COLO668 (cell line): Measurements from ENCODE around the gene AGTR1.
"Not testable (repeated sequence)": the region's sequence is repeated elsewhere in the genome, so short reads cannot be mapped to it uniquely, and the experiment has no call there.

Experiments
- DNase-seq: peaks from one replicate; lab custom pipeline; 2025; ENCODE audit not compliant: unreplicated experiment; lab: John Stamatoyannopoulos, UW

The AGTR1 gene

DNA sequence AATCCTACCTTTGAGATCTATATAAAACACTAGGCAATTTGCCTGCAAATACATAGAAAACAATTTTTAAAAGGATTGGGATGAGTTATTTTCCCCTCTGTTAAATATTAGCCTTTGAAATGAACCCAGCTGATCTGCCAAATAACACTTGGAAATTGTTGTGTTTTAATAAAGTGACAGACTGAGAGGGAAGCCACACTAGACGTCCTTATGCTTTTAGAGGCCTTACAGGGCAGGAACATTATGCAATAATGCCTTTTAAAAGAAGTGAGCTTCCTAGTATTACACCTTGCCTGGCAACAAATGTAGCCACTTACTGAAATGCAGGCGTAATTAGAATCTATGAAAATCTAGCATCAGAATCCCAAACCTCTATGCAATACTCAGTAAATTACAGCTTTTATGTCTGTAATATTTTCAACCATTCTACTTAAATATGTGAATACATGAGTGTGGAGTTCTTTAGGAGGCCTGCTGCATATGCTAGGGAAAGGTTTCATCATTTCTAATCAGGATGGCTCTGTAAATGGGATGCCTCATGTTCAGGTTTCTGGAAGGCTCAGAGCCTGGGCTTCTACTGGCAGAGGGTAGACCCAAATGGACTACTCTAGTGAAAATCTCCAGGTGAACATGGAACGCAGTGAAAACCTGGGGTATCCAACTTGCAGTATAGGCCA lies 20.3 kb downstream of the AGTR1 start:
- DNase-seq, result no peak

DNA sequence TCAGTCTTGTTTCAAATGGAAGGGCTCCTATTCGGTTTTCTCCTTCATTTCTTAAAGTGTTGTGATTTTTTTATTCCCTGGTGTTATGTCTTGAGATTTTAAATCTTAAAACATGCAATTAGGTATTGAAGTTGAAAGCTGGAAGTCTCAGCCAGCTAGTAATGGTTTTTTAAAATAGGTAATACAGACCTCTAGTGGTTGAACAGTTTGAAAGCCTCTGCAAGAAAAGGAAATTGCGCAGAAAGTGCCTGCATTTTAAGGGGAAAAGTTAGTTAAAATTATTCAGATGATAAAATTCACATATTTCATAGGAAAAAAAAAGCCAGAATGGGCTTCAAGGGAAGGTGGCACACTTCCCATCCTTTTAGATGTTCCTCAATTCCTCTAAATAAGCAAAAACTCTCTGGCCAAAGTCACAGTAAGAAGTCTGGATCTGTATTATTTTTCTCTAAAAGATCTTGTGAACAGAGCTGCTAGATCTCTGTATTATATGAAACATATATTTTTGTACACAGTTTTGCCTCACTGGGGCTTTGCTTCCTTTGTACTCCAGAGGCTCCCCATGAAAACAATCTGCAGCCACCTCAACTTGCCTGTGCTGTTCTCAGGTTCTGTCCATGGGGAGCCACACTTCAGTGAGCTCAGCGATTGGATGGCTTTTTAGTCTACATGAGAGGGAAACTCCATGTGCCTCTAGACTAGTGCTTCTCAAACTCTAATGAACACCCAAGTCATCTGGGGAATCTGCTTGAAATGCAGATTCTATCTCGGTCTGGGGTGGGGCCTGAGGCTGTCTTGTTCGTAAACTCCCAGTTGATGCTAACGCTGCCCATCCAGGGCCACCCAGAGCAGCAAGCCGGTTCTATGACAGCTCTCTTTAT lies 21.5 kb downstream of the AGTR1 start:
- DNase-seq, result no peak

DNA sequence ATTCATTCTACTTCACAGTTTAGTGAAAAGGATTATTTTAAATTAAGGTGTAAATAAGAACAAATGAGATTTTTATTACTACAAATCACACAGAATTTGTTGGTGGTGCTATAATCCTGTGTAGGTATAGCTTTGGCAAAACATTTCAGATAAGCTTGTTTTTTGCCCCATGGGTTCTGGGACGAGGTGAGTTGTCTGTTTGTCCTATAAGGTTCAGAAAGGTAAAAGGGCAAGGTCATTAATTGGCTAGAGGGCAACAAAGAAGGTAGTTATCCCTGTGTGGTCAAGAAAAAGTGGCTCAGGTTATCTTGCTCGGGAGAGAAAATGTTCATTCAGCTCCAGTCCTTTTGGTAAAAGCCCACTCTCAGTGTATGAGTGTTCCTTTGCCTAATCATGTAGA lies 23.2 kb downstream of the AGTR1 start:
- no peak for DNase-seq

DNA sequence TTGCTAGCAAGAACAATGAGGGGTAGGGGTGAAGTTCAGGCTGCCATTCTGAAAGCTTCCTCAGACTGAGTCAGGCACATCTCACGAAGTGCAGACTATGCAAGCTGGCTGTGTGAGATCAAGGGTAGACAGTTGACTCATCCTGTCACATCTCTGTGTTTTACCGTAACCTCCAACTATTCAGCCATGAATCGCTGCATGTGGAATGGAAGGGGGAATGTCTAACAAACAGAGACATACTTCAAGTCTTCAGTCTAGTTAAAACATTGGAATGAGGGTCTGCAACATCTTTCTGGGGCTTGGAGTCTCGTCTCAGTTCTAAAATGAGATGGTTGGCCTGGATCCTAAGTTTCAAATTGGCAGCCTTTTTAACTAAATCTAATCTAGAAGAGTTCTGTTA lies 25.9 kb downstream of the AGTR1 start:
- no peak for DNase-seq

DNA sequence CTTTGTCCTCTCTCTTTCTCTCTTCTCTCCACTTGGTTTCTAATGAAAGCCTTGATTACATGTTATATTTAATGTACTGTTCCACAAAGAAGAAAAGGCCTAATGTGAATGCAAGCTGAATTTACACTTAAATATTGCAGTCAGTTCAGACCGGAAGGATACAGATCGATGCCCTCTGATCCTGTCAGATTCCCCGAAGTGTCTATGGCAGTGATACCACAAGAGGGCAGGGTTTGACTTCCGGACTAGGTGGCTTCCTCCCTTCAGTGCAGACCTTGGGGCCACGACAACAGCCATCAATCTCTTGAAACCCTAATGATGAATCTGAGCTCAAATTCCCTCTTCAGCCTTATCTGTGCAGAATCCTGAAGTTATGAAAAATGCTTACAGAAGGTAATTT lies 29.5 kb downstream of the AGTR1 start:
- peak; percentile 46 for DNase-seq

DNA sequence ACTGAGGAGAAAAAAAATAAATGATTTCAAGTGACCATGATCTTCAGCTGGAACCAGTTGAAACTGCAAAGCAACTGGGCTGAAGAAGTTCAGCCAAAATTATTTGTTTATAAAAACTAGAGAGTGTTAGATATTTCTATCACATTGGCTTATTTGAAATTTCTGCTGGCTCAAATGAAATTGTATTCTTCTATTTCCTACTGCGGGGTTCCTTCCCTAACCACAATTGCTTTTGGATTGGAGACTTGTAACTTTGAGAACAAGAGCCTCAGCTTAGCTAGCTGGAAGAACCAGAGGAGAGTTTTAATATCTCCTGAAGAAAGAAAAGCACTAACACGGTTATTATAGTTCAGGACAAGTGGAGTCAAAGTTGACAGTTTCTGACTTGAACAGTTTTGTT lies 31.1 kb downstream of the AGTR1 start:
- DNase-seq, result no peak

DNA sequence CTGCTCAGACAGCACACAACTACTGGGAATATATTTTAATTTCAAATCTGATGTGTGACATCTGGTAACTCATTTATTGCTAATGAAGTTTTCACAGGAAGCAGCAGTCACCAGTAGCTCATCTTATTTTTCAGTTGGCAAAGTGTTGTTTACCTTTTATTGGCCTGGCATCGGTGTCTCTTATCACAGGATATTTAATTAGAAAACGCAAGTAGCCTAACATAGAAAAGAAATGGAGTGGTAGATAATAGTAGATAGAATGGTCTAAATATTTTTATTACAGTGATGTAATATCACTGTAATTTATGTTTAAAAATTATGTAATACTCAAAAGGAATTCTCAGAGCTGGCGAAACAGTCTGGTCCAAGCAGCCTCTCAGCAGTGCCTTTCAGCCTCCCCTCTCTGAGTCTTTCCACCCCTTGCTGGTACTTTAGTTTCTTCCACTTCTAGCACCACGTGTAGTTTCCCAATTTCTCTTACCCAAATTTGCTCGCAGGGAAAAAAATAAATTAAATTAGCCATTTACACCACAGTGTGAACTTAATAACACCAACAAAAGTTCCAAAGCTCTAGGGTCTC lies 31.9 kb downstream of the AGTR1 start:
- no peak for DNase-seq

DNA sequence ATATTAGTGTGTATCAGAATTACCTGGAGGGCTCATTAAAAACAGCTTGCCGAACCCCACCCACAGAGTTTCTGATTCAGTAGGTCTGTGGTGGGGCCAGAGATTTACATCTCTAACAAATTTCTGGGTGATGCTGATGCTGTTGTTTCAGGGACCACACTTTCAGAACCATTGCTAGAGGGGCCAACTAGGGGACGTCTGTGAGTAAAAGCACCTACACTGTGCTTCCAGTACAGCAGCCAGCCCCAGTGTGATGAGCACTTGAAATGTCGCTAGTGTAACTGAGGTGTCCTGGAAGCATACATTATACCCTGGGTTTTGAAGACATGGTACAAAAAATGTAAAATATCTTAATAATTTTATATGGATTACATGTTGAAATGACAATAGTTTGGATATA lies 33.0 kb downstream of the AGTR1 start:
- DNase-seq, result no peak

DNA sequence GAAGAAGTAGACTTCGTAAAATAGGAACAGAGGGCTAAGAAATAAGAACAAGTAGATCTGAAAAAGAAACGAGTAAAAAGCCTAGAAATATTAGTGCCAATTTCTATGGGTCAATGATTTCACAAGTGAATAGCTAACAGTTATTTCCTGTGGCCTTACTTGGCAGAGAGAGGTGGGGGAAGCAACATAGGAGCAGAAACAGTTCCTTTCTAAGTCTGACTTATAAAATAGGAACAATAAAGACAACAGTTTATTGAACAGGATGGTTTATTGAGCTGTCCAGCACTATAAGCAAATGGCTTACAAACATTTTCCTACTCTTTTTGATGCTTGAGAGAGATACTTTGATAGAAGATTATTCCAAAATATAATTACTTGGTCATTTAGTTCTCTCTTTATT lies 37.9 kb downstream of the AGTR1 start:
- DNase-seq, result no peak

DNA sequence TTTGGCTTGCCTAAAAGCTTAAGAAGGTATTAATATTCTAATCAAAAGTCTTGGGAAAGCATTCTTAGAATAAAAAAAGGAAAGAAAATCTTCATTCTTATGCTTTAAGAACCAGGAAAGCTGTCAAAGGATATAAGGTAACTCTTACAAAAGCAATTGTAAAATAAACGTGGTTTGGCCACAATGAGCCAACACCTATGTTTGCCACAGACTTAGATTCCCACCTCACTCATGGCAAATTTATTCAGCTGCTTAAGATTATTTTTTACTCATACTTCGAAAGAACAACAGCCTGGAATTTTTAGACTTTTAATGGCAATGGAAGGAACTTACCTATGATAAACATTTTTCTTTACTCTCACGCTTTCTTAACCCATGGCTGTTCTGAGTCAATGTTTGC lies 38.4 kb downstream of the AGTR1 start:
- no peak for DNase-seq

DNA sequence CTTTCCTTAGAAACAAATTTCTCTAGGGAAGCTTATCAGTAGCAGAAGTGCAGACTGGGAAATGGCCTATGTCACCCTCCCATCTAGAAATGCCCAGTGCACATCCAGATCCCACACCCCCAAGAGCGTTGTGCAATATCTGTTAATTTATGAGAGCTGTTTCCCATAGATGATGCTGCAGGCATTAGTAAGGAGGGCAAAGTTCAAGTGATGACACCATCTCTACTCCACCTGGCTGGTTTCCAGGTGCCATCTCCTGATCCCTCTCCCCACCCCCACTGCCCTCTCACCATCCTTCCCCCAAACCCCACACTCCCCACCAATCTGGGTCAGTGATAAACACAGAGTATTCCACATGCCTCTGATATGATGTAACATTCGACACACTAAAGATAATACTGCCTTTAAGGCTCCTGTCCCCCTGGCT lies 39.4 kb downstream of the AGTR1 start:
- peak; percentile 68 for DNase-seq

DNA sequence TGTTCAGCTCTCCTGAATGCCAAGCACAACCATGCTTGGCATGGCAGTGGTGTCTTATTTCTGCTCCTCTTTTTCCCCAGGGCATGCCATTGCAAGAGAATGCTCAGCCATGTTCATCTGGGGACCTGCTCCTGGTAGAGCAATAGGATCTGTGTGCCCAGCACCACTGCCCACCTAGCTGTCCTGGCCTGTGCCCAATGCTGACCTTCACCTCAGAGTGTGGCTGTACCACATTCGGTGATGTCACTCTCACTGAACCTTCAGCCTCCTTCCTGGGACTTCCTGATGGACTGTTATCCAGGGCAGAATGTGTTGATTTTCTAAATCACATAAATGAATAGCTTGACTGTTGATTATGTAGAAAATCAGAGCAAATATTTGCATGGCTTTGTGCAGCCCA lies 42.0 kb downstream of the AGTR1 start:
- DNase-seq, result no peak

DNA sequence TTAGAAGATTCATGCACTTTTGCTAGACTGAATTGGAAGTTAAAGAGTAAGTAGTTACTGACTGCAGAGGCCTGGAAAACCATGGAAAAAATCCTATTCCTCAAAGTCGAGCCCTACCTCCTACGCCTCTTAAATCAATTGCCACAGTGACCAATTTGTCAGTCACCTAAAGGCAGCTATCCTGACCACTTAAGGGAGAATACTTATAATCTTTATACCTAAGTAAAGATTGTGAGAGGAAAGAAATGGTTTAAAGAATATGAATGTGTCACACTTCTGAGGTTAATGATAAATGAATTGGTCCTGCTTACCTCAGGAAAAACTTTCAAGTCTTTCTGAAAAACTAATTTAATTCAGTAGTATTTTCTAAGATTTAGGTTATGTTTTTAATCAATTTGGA lies 42.6 kb downstream of the AGTR1 start:
- no peak for DNase-seq

DNA sequence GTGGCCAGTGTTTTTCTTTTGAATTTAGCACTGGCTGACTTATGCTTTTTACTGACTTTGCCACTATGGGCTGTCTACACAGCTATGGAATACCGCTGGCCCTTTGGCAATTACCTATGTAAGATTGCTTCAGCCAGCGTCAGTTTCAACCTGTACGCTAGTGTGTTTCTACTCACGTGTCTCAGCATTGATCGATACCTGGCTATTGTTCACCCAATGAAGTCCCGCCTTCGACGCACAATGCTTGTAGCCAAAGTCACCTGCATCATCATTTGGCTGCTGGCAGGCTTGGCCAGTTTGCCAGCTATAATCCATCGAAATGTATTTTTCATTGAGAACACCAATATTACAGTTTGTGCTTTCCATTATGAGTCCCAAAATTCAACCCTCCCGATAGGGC lies 43.5 kb downstream of the AGTR1 start:
- DNase-seq, result no peak

DNA sequence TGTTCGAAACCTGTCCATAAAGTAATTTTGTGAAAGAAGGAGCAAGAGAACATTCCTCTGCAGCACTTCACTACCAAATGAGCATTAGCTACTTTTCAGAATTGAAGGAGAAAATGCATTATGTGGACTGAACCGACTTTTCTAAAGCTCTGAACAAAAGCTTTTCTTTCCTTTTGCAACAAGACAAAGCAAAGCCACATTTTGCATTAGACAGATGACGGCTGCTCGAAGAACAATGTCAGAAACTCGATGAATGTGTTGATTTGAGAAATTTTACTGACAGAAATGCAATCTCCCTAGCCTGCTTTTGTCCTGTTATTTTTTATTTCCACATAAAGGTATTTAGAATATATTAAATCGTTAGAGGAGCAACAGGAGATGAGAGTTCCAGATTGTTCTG lies 44.4 kb downstream of the AGTR1 start:
- DNase-seq, result no peak

DNA sequence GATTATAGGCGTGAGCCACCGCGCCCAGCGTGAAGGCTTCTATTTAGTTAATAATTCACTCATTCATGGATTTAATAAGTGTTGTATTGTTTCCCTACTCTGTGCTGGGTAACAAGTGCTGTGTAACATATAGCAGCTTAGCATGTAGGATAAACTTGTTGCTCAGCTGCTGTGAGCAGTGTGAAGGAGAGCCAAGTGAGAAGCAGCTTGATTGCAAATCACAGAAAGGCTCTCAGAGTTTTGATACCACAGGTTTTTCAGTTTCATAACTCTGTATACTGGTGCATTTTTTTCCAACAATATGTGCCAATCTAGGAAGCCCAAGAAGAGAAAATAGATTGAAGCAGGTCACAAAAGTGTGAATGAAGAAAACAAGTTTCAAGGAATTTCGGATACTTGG lies 48.4 kb downstream of the AGTR1 start:
- DNase-seq, result no peak

DNA sequence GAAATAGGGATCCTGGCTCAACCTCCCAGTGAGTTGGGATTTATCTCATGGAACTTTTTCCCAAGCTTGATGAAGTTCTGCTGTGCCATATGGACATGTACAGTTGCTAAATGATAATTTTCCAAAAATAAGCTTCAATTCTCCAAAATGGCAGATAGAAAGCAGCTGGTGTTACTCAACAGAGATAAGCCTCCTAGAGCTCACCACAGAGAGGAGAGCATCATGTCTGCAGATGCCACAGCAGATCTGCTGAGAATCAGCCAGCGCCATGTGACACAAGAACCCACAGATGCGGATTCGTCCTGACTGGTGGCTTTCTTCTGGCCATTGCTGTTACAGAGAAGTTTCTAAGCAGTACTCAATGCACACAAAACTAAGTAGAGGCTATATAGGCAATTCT lies 50.6 kb downstream of the AGTR1 start:
- no peak for DNase-seq

DNA sequence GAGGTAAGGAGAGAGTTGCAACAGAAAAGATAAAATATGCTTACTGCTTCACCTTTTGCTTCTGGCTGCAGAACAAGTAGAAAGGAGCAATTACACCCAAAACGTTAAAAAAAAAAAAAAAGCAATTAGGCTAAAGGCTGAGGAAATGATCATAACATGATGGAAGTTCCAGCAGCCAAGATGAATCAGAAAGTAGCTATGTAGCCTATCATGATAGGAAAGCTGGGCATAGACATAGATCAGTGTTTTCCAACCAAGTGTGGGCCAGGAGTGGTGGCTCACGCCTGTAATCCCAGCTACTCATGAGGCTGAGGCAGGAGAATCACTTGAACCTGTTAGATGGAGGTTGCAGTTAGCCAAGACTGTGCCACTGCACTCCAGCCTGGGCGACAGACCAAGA lies 52.6 kb downstream of the AGTR1 start:
- DNase-seq, result no peak

DNA sequence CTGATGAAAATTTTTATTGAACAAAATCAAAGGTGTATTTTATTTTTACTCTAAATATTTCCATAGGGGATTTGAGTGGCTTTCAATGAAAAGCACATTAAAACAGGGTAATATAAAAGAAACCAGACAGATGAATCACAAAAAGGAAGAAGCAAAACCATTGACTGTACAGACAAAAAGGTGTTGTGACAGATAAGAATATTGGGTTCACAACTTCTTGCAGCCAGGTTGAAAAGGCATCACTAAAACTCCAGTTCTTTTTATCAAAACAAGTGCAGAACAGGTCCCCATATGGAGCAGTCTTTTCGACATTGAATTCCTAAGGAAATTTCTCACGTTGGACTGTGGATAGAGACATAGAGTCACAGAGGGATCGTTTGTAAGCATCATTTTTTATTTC lies 53.8 kb downstream of the AGTR1 start:
- DNase-seq, result no peak

DNA sequence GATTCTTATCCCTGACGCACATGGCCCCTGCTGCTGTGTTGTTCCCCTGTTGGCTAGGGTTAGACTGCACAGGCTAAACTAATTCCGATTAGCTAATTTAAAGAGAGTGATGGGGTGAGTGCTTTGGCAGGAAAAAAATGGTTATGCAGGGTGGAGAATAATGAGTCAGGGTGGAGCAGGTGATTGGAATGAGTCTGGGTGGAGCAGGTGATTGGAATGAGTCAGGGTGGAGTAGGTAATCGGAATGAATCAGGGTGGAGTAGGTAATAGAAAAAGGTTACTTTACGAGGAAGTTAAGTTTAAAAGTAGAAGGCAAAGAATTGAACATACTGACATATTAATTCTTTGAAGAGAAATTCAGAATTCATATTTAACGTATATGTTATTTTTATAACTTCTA lies 55.7 kb downstream of the AGTR1 start:
- not testable (repeated sequence) for DNase-seq

DNA sequence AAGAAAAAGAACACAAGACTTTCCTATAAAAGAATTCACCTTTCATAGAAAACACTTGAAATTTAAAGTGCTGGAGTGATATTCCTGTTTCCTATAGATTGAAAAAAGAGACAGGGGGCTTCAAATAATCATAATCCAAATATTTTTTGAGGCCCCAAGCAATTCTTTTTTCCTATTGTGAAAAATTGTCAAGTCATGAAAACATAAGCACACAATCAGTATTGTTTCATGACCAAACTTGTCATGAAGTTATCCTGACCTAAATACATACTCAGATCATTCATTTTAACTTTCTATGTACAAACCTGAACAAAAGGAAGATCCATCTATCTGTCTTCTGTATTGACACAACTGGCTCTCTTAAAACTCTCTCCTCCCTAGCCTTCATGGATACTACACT lies 57.9 kb downstream of the AGTR1 start:
- no peak for DNase-seq

DNA sequence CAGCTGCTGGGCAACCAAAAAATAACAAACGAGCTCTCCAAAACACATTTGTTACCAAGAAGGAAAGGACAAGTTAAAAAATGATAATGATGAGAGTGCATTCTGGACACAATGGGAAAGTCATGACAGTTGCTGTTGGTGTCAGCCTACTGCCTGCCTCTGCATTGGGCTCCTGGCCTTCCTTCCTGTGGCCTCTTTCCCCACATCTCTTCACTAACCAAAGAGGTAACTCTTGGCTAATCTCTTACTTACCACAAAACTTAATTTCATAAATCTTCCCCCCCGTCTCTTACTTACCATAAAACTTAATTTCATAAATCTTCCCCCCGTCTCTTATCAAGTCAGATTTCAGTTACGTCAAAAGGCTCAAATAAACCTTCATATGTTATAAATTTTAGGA lies 58.6 kb downstream of the AGTR1 start:
- DNase-seq, result no peak
